ENCODE data around the gene ASTN2.

- no peak for TF ChIP-seq CTCF (conservative IDR thresholded peaks at IDR 0.05 in 1 of 2, IDR thresholded peaks at IDR 0.05 in 1 of 2; ENCODE audit: extremely low read depth in 1 of 2, insufficient read depth in 1 of 2, low read depth in 1 of 2, low read length in 2 of 2)
- no peak for TF ChIP-seq EZH2 (IDR thresholded peaks at IDR 0.05; ENCODE audit: borderline replicate concordance, low read length)
These were observed 712.8 kb downstream of the ASTN2 start for GRCh38 chr9:116701940-116702642.
